NK-92 (cell line): ENCODE results near the gene DYNLT4.

Experiments
- DNase-seq: peaks from one replicate; lab custom pipeline; 2025; ENCODE audit not compliant: unreplicated experiment; lab: John Stamatoyannopoulos, UW

Gene DYNLT4

GRCh38 chr1:44790968-44791801, 16.0 kb downstream of the DYNLT4 start:
- DNase-seq, result no peak

DNA sequence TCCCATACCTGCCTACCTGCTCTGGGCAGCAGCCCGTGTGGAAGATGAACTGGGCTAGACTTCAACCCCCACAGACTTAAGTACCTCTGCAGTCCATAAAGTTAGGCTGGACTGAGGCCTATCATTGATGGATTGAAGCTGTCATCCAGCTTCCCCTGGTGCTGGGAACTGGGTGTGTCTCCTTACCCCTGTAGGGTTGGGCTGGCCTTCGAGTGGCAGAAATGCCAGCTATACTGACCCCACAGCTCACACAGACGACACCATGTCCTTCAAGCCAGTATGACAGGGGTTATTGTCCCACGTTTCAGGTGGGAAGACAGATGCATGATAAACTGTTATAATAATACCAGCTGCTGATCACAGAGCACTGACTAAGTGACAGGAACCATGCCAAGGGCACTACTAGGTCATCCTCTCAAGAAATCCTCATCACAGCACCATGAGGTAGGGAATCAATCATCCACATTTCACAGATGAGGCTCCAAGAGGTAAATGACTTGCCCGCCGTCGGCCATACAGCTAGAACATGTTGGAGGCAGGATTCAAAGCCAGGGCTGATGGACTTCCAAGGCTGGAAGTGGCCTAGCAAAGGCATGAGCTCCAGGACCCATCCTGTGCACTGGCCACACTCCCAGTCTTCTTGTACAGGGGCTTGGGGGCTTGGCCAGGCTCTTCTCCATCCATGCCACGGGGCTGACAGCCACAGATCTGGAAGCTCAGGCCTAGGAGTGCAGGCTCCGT, 18.9 kb downstream of the DYNLT4 start, which contains the start of gene BEST4:
TSS of gene BEST4 (minus strand) at position 51 of the 741 bp plus-strand sequence. CDS start 465 bp downstream, outside the sequence.
- DNase-seq, result no peak

- no peak for DNase-seq
Measured at GRCh38 chr1:44787506-44787905, 19.6 kb downstream of the DYNLT4 start.

GRCh38 chr1:44786841-44787426, 20.2 kb downstream of the DYNLT4 start:
- DNase-seq, result no peak

- DNase-seq, result no peak
Measured at GRCh38 chr1:44786138-44786840, 20.9 kb downstream of the DYNLT4 start.

DNA sequence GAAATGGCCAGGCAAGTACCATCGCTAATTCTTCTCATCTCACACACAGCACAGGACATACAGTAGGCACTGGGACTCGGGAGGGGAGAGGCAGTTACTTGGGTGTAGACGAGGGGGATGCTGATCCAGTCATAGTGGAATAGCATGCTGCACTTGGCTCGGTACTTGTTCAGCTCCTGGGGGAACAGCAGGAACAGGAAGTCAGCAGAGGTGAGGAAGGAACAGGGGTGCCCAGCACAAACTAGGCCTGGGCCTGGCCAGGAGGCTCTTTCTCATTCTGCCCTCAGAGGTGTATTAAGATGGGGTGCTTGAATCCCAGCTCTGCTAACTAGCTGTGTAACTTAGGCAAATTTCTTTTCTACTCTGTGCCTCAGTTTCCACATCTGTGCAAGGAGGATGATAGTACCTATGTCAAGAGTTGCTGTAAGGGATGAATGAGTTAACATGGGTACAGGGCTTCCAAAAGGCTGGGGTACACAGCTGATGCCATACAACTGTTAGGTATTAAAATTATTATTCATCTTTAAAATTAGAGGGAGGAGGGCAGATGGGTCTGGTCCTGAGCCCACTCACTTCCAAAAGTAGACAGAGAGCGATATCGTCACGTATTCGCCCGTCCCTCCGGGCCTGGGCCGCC, 21.5 kb downstream of the DYNLT4 start:
- no peak for DNase-seq

- no peak for DNase-seq
Measured at GRCh38 chr1:44785029-44785380, 22.1 kb downstream of the DYNLT4 start.

DNA sequence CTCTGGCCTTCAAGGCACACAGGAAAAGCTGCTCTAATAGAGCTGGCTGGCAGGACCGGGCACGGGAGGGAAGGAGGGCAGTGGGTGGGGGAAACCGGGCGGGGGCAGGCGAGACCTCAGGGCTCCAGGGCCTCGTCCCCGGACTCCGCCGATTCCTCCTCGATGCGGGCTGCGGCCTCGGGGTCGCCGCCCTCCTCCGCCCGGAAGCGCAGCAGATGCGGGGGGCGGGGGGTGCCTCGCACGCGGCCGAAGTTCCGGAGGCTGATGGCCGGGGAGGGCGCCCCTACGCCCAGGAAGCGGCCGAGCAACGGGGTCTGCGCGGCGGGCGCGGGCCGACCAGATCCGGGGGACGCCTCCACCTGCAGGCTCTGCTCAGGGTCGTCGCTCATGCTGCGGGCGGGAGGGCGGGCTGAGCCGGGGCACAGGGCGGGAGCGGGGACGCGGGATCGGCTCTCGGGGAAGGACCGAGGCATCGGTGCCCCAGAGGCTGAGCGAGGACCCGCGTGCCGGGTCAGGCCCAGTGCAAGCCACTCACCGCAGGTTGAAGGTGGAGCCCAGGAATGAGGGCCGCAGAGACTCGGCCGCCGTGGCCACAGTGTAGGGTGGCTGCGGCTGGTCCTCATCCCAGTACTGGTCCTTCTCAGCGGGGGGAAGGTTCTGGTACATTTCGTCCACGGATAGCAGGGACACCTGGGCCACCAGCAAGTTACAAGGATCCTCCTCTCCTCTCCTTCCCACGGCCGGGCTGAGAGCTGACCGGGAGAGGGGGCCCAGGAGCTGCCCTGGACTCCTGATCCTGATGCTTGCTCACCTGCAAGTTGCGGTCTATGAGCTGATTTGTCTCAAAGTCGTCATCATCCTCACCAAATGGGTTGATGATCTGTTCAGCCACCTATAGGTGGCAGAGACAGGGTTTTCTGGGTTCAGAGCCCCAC, 22.8 kb downstream of the DYNLT4 start:
- DNase-seq, result no peak

DNA sequence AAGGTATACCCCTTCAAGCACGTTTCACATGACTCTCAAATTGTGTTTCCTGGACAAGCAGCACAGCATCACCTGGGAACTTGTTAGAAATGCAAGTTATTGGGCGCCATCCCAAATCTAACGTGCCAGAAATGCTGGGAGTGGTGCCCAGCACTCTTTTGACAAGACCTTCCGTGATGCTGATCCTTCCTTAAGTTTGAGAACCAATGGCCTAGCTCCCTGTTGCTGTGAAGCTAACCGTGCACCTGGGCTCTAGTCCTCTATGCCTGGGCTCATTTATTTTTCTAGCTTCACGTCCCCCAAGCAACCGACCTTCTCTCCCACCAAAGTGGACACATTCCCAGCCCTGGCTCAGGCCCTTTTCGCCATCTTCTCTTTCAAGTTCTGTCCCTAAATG, 23.5 kb downstream of the DYNLT4 start:
- no peak for DNase-seq

- no peak for DNase-seq
Measured at GRCh38 chr1:44780583-44781121, 26.5 kb downstream of the DYNLT4 start.

- no peak for DNase-seq
Measured at GRCh38 chr1:44778705-44779576, 28.2 kb downstream of the DYNLT4 start.

- DNase-seq, result no peak
Measured at GRCh38 chr1:44777969-44778635, 29.0 kb downstream of the DYNLT4 start.

DNA sequence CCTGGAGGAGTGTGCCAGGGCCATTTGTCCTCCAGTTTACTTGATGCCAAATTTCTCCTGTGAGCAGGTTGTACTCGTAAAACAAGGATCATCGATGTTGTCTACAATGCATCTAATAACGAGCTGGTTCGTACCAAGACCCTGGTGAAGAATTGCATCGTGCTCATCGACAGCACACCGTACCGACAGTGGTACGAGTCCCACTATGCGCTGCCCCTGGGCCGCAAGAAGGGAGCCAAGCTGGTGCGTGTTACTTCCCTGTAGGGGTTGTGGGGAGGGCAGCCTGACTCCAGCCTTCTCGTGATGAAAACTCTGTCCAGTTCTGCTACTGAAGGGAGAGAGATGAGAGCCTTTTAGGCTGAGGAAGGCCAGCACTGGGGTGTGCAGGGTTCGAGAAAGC, 29.6 kb downstream of the DYNLT4 start:
- no peak for DNase-seq

DNA sequence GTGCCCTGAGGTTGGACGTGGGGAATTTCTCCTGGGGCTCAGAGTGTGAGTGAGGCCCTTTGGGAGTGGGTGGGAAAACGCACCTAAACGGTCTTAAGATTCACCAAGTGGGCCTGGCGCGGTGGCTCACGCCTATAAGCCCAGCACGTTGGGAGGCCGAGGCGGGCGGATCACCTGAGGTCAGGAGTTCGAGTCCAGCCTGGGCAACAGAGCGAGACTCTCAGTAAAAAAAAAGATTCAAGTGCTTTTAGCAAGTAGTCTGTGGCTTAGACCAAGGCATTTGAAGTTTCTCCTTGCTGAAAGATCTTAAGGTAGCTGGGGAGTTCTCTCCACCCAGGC, 30.5 kb downstream of the DYNLT4 start:
- DNase-seq, result no peak

- DNase-seq, result no peak
Measured at GRCh38 chr1:44775930-44776729, 31.0 kb downstream of the DYNLT4 start.

- peak; percentile 35 for DNase-seq
Measured at GRCh38 chr1:44775078-44775929, 31.8 kb downstream of the DYNLT4 start, which contains the start of gene RPS8. Gene RPS8, plus strand, starts transcription at chr1:44775540. Its CDS starts 57 bp downstream, at chr1:44775597.
